ENCODE measurements around the gene ST6GALNAC5.

The ST6GALNAC5 gene

DNA sequence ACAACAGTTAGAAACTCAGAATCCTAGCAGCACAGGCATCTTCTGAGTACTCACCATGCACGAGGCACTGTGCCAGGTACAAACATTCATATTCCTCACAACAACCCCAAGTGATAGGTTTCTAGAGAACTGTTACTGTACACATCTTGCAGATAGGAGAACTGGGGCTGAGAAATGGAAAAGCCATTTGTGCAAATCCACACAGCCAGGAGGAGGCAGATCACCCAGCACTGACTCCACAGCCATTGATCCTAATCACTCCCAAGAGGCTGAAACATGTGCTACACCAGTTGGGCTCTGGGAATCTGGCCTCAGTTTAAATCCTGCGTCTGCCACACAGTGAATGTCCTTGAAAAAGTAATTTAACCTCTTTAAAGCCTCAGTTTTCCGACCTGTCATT, 151.0 kb downstream of the ST6GALNAC5 start:
- H3K4me3 ChIP-seq (ENCODE audit: insufficient read depth, low read length, poor library complexity, severe bottlenecking) = no peak overlapping the region
- no peaks in the 10 kb centered on the region for H3K79me2 ChIP-seq (ENCODE audit: insufficient read depth, low read length)
- no peaks in the 10 kb centered on the region for H3K9me2 ChIP-seq (replicated peaks; ENCODE audit: insufficient read depth, low read length)
- no peaks in the 10 kb centered on the region for H4K20me1 ChIP-seq (ENCODE audit: low read depth, low read length)
- H3K4me2 ChIP-seq (ENCODE audit: low read depth, low read length, poor library complexity, severe bottlenecking) = no peak overlapping the region
- no peaks in the 10 kb centered on the region for H3F3A ChIP-seq (ENCODE audit: insufficient read depth)
- H3K27ac ChIP-seq (ENCODE audit: low read depth, low read length) = no peak overlapping the region
- no peak overlapping the region for H3K9ac ChIP-seq (ENCODE audit: low read length)
- H3K27me3 ChIP-seq (ENCODE audit: low read length) = no peaks in the 10 kb centered on the region
- no peaks in the 10 kb centered on the region for H3K36me3 ChIP-seq (ENCODE audit: low read length)
- no peaks in the 10 kb centered on the region for H3K9me3 ChIP-seq (ENCODE audit: insufficient read depth, low read length)
- TF ChIP-seq, protein P1, sequence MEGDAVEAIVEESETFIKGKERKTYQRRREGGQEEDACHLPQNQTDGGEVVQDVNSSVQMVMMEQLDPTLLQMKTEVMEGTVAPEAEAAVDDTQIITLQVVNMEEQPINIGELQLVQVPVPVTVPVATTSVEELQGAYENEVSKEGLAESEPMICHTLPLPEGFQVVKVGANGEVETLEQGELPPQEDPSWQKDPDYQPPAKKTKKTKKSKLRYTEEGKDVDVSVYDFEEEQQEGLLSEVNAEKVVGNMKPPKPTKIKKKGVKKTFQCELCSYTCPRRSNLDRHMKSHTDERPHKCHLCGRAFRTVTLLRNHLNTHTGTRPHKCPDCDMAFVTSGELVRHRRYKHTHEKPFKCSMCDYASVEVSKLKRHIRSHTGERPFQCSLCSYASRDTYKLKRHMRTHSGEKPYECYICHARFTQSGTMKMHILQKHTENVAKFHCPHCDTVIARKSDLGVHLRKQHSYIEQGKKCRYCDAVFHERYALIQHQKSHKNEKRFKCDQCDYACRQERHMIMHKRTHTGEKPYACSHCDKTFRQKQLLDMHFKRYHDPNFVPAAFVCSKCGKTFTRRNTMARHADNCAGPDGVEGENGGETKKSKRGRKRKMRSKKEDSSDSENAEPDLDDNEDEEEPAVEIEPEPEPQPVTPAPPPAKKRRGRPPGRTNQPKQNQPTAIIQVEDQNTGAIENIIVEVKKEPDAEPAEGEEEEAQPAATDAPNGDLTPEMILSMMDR (IDR thresholded peaks at IDR 0.05; ENCODE audit: insufficient read depth, low read length, poor library complexity, severe bottlenecking) = no peak
- TF ChIP-seq EZH2phosphoT487 (conservative IDR thresholded peaks at IDR 0.05; ENCODE audit: low read length) = no peak
- H2AFZ ChIP-seq (ENCODE audit: low read depth, low read length, severe bottlenecking) = no peak overlapping the region

DNA sequence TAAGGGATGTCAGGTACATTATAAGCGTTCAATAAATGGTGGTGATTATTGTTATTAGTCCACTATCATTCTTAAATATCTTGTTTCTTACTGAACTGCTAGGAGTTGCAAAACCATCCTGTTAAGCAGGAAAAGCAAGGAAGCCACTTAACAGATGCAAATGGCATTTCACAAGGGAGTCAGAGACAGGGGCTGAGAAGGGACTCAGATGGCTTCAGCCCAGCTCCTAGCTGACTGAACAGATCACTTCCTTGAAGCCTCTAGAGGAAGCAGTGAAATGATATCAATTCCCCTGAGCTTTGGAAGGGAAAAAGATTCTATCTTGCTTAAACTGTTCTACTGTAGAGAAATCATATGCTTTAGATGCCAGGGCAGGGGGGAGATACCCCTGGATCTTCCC, 151.5 kb downstream of the ST6GALNAC5 start:
- no peak overlapping the region for H2AFZ ChIP-seq (ENCODE audit: low read depth, low read length, severe bottlenecking)
- H3K27ac ChIP-seq (ENCODE audit: low read depth, low read length) = no peak overlapping the region

DNA sequence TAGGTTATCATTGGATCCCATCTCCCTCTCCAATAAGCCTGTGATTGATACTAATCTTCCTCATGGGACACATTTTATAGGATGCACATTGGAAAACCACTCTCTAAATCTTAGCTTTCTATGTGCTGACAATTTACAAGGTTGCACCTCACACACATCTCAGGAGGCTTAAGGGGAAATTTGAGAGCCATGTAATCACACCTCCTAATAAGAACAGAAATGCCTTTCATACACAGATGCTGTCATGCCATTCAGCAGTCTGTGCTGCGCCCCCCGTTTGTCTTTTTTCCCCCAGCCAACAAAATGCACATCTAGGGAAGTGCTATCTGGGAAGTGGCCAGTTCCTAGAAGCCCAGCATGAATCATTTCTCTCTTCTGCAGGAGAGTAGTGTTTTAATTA, 154.5 kb downstream of the ST6GALNAC5 start:
- Histone ChIP-seq H3K79me2 (ENCODE audit: insufficient read depth, low read length) (no peaks in the 10 kb centered on the region), H3K9me3 (ENCODE audit: insufficient read depth, low read length) (no peaks in the 10 kb centered on the region), H2AFZ (ENCODE audit: low read depth, low read length, severe bottlenecking) (no peak overlapping the region), H3F3A (ENCODE audit: insufficient read depth) (no peaks in the 10 kb centered on the region), H3K9ac (ENCODE audit: low read length) (no peak overlapping the region), H3K9me2 (replicated peaks; ENCODE audit: insufficient read depth, low read length) (no peaks in the 10 kb centered on the region), H3K27ac (ENCODE audit: low read depth, low read length) (no peak overlapping the region), H3K27me3 (ENCODE audit: low read length) (no peaks in the 10 kb centered on the region), H3K4me2 (ENCODE audit: low read depth, low read length, poor library complexity, severe bottlenecking) (no peak overlapping the region), H3K4me3 (ENCODE audit: insufficient read depth, low read length, poor library complexity, severe bottlenecking) (no peak overlapping the region), H3K36me3 (ENCODE audit: low read length) (no peaks in the 10 kb centered on the region), H4K20me1 (ENCODE audit: low read depth, low read length) (no peaks in the 10 kb centered on the region)
- no peak for TF ChIP-seq EZH2phosphoT487 (conservative IDR thresholded peaks at IDR 0.05; ENCODE audit: low read length)
- TF ChIP-seq, protein P1 (IDR thresholded peaks at IDR 0.05; ENCODE audit: insufficient read depth, low read length, poor library complexity, severe bottlenecking) = no peak

More for the DNA sequence above, 151.5 kb downstream of the ST6GALNAC5 start:
- no peaks in the 10 kb centered on the region for H3K27me3 ChIP-seq (ENCODE audit: low read length)
- no peak overlapping the region for H3K4me3 ChIP-seq (ENCODE audit: insufficient read depth, low read length, poor library complexity, severe bottlenecking)
- H3K36me3 ChIP-seq (ENCODE audit: low read length) = no peaks in the 10 kb centered on the region
- H3K79me2 ChIP-seq (ENCODE audit: insufficient read depth, low read length) = no peaks in the 10 kb centered on the region
- no peaks in the 10 kb centered on the region for H3K9me2 ChIP-seq (replicated peaks; ENCODE audit: insufficient read depth, low read length)
- no peak overlapping the region for H3K9ac ChIP-seq (ENCODE audit: low read length)
- no peak overlapping the region for H3K4me2 ChIP-seq (ENCODE audit: low read depth, low read length, poor library complexity, severe bottlenecking)
- no peaks in the 10 kb centered on the region for H3F3A ChIP-seq (ENCODE audit: insufficient read depth)
- H3K9me3 ChIP-seq (ENCODE audit: insufficient read depth, low read length) = no peaks in the 10 kb centered on the region
- no peaks in the 10 kb centered on the region for H4K20me1 ChIP-seq (ENCODE audit: low read depth, low read length)
- TF ChIP-seq, protein P1 (IDR thresholded peaks at IDR 0.05; ENCODE audit: insufficient read depth, low read length, poor library complexity, severe bottlenecking) = no peak
- TF ChIP-seq EZH2phosphoT487 (conservative IDR thresholded peaks at IDR 0.05; ENCODE audit: low read length) = no peak

Measured in SU-DHL-6 (cell line).